Natural killer cell (primary cell): ENCODE results near the gene AVPR1B. TPM values are rescaled to one million over a fixed set of nuclear protein-coding genes. Genes with fewer than 3 reads are reported as not detected.

ENCODE experiments used
- ATAC-seq, 3 donors: fragments of 150-1000 bp in 2 of 3; fragments of 200-7000 bp in 1 of 3; cut with Tn5 transposase; 1 replicate in 1 of 3; 2 replicates in 2 of 3; pipeline ENCODE4 v1.10.0; 2021; ENCODE audit warnings: mild to moderate bottlenecking in 2 of 3, moderate library complexity in 2 of 3
- DNase-seq, 2 donors: peaks; one replicate each; pipeline versions ENCODE4 v3.0.0 to v3.0.0-alpha.2; 2013 to 2021; ENCODE audit warnings: mixed read lengths in 1 of 2
- H3K27ac ChIP-seq: one replicate; pipeline ENCODE4 v1.5.1; 2013; ENCODE audit warnings: mild to moderate bottlenecking, low read length
- H3K27me3 ChIP-seq: one replicate; pipeline ENCODE4 v1.6.1; 2013; ENCODE audit warnings: low read length; ENCODE audit not compliant: control insufficient read depth, insufficient read depth
- H3K36me3 ChIP-seq: one replicate; pipeline ENCODE4 v1.6.1; 2013; ENCODE audit warnings: low read length; ENCODE audit not compliant: control insufficient read depth, insufficient read depth
- H3K4me1 ChIP-seq: one replicate; pipeline ENCODE4 v1.6.1; 2013; ENCODE audit warnings: low read length; ENCODE audit not compliant: control insufficient read depth, insufficient read depth
- H3K4me3 ChIP-seq: one replicate; pipeline ENCODE4 v1.5.1; 2013; ENCODE audit warnings: low read length
- H3K9me3 ChIP-seq: one replicate; pipeline ENCODE4 v1.6.1; 2013; ENCODE audit warnings: low read length; ENCODE audit not compliant: control insufficient read depth, insufficient read depth
- H3K27ac Mint-ChIP-seq, 2 donors: one replicate each; pipeline ENCODE4 v1.8.0; 2022; ENCODE audit warnings: mild to moderate bottlenecking in 2 of 2, mixed read lengths in 2 of 2, moderate library complexity in 1 of 2
- H3K27me3 Mint-ChIP-seq, 2 donors: one replicate each; pipeline ENCODE4 v1.8.0; 2022; ENCODE audit warnings: low read depth in 2 of 2, mixed read lengths in 2 of 2
- H3K36me3 Mint-ChIP-seq: one replicate; pipeline ENCODE4 v1.8.0; 2022; ENCODE audit warnings: mixed read lengths
- H3K4me1 Mint-ChIP-seq, 2 donors: one replicate each; pipeline ENCODE4 v1.8.0; 2022; ENCODE audit warnings: mixed read lengths in 2 of 2
- H3K4me3 Mint-ChIP-seq: one replicate; pipeline ENCODE4 v1.8.0; 2022; ENCODE audit warnings: mild to moderate bottlenecking, moderate library complexity, mixed read lengths
- H3K9me3 Mint-ChIP-seq, 2 donors: one replicate each; pipeline ENCODE4 v1.8.0; 2022; ENCODE audit warnings: mixed read lengths in 2 of 2
- CTCF ChIP-seq: fragments of 200-600 bp; IDR thresholded peaks from one replicate; pipeline ENCODE4 v1.8.0; 2022; ENCODE audit warnings: antibody characterized with exemption
- WGBS: methylation state at CpG from one replicate; pipeline ENCODE4 v1.1.7; 2013; ENCODE audit warnings: missing lambda C conversion rate; ENCODE audit not compliant: insufficient coverage; 5-methylcytosine and 5-hydroxymethylcytosine counted together
- intact Hi-C: fragments of 100-400 bp; cut with micrococcal nuclease; formaldehyde crosslinking; loops from one replicate; pipeline ENCODE4 v1.14.2; 2022
- total RNA-seq, 4 donors: library from RNA; stranded (reverse); fragments of 120-200 nt in 1 of 4; gene quantifications; one replicate each; pipeline versions ENCODE4 v1.2.3 to v1.2.4, GENCODE V29; 2013 to 2022

The AVPR1B gene
- total RNA-seq, 3 donors from 2014 or later (not counting 1 experiment from before 2014, with no cell fraction given), result not detected

GRCh38 chr1:206143537-206144172 is 26.5 kb upstream of the AVPR1B start:
- H3K4me1 Mint-ChIP-seq, result no peaks in the 10 kb centered on the region
- H3K36me3 Mint-ChIP-seq, result no peaks in the 10 kb centered on the region
- Histone ChIP-seq H3K27ac (no peak overlapping the region), H3K36me3 (no peaks in the 10 kb centered on the region), H3K4me1 (no peaks in the 10 kb centered on the region), H3K27me3 (no peaks in the 10 kb centered on the region), H3K4me3 (no peak overlapping the region), H3K9me3 (no peaks in the 10 kb centered on the region)
- no peak overlapping the region for H3K4me3 Mint-ChIP-seq
- DNase-seq (no peak), ATAC-seq (no peak)
- peaks cover 12 to 18% of the 10 kb centered on the region in 2 donors for H3K27me3 Mint-ChIP-seq
- WGBS, result 92% methylated on average over 15 of the region's 15 CpGs
- intact Hi-C loops, result no loop called here
- no peak for TF ChIP-seq CTCF
- H3K27ac Mint-ChIP-seq, result no peak overlapping the region
- H3K9me3 Mint-ChIP-seq, result no peaks in the 10 kb centered on the region

- H3K27ac ChIP-seq, result no peak overlapping the region
- H3K27ac Mint-ChIP-seq, result no peak overlapping the region
- intact Hi-C loops, result no loop called here
- H3K36me3 ChIP-seq, result no peaks in the 10 kb centered on the region
- H3K4me3 Mint-ChIP-seq, result no peak overlapping the region
- DNase-seq (no peak), ATAC-seq (no peak)
- no peaks in the 10 kb centered on the region for H3K4me1 ChIP-seq
- H3K9me3 Mint-ChIP-seq, result no peaks in the 10 kb centered on the region
- peaks cover 18 to 21% of the 10 kb centered on the region in 2 donors for H3K27me3 Mint-ChIP-seq
- TF ChIP-seq CTCF, result no peak
- H3K27me3 ChIP-seq, result no peaks in the 10 kb centered on the region
- H3K9me3 ChIP-seq, result no peaks in the 10 kb centered on the region
- H3K4me3 ChIP-seq, result no peak overlapping the region
- no peaks in the 10 kb centered on the region for H3K36me3 Mint-ChIP-seq
- H3K4me1 Mint-ChIP-seq, result no peaks in the 10 kb centered on the region
- WGBS, result 65% methylated on average over 2 of the region's 2 CpGs
Observed at GRCh38 chr1:206142770-206143169, 25.6 kb upstream of the AVPR1B start.

GRCh38 chr1:206142011-206142410 is 24.8 kb upstream of the AVPR1B start:
- no peaks in the 10 kb centered on the region for H3K36me3 Mint-ChIP-seq
- intact Hi-C loops, result no loop called here

More at GRCh38 chr1:206142011-206142410, 24.8 kb upstream of the AVPR1B start:
- no peak for TF ChIP-seq CTCF
- no peaks in the 10 kb centered on the region for H3K4me1 Mint-ChIP-seq
- H3K9me3 Mint-ChIP-seq, result no peaks in the 10 kb centered on the region
- no peaks in the 10 kb centered on the region for H3K4me1 ChIP-seq
- H3K4me3 ChIP-seq, result no peak overlapping the region
- H3K4me3 Mint-ChIP-seq, result no peak overlapping the region
- H3K27me3 Mint-ChIP-seq, result peaks cover 18 to 22% of the 10 kb centered on the region in 2 donors
- H3K9me3 ChIP-seq, result no peaks in the 10 kb centered on the region
- H3K27ac Mint-ChIP-seq, result no peak overlapping the region
- H3K27ac ChIP-seq, result no peak overlapping the region
- no peak for ATAC-seq
- 75% methylated on average over 1 of the region's 3 CpGs for WGBS
- DNase-seq, result no peak
- no peaks in the 10 kb centered on the region for H3K36me3 ChIP-seq
- no peaks in the 10 kb centered on the region for H3K27me3 ChIP-seq
